Coronary artery (tissue), 2 donors: ENCODE results near the gene ACTR3C.

Experiments used
- DNase-seq: peaks from one replicate; pipeline ENCODE4 v3.0.0-alpha.2; 2017; ENCODE audit warnings: low spot score
- H3K27ac ChIP-seq, 2 donors: fragments of 200-600 bp; sonication (generic); one replicate each; pipeline ENCODE4 v1.5.1; 2016 to 2019
- H3K4me3 ChIP-seq: fragments of 200-600 bp; sonication (generic); 2 replicates; pipeline ENCODE4 v1.5.1; 2016; ENCODE audit warnings: mild to moderate bottlenecking, moderate library complexity
- CTCF ChIP-seq: fragments of 200-600 bp; sonication (generic); IDR thresholded peaks from one replicate; pipeline ENCODE4 v1.5.1; 2019; ENCODE audit warnings: antibody characterized with exemption

ACTR3C gene

GRCh38 chr7:150340024-150340749 is 16.8 kb upstream of the ACTR3C start:
- no peak for TF ChIP-seq CTCF
- DNase-seq, result no peak

GRCh38 chr7:150339409-150339809 is 16.1 kb upstream of the ACTR3C start:
- peak overlapping the region in 1 of 2 donors; percentile 87 for H3K27ac ChIP-seq
- DNase-seq, result no peak
- peak overlapping the region; percentile 86 for H3K4me3 ChIP-seq
- no peak for TF ChIP-seq CTCF

More at GRCh38 chr7:150340024-150340749, 16.8 kb upstream of the ACTR3C start:
- Histone ChIP-seq H3K27ac (peak overlapping the region; percentile 38 to 87), H3K4me3 (peak overlapping the region; percentile 86)

GRCh38 chr7:150338166-150338829 is 15.0 kb upstream of the ACTR3C start:
- TF ChIP-seq CTCF, result no peak
- Histone ChIP-seq H3K4me3 (no peak overlapping the region), H3K27ac (no peak overlapping the region)
- DNase-seq, result no peak

GRCh38 chr7:150337659-150338081 is 14.3 kb upstream of the ACTR3C start:
- no peak for DNase-seq
- no peak for TF ChIP-seq CTCF
- no peak overlapping the region for H3K27ac ChIP-seq
- H3K4me3 ChIP-seq, result no peak overlapping the region

GRCh38 chr7:150337179-150337578 is 13.8 kb upstream of the ACTR3C start:
- no peak for TF ChIP-seq CTCF
- Histone ChIP-seq H3K27ac (no peak overlapping the region), H3K4me3 (no peak overlapping the region)
- DNase-seq, result no peak

- Histone ChIP-seq H3K4me3 (no peak overlapping the region), H3K27ac (no peak overlapping the region)
- no peak for TF ChIP-seq CTCF
- DNase-seq, result no peak
Observed at GRCh38 chr7:150336746-150337145, 13.4 kb upstream of the ACTR3C start.

GRCh38 chr7:150335774-150336112 is 12.4 kb upstream of the ACTR3C start:
- DNase-seq, result no peak
- Histone ChIP-seq H3K27ac (peak overlapping the region in 1 of 2 donors; percentile 33), H3K4me3 (no peak overlapping the region)
- TF ChIP-seq CTCF, result no peak
